K562 (cell line): Measurements from ENCODE around the gene GLRX5. TPM values are rescaled to one million over a fixed set of nuclear protein-coding genes. Genes with fewer than 3 reads are reported as not detected.
A peak's percentile ranks its signal among the peaks of the same experiment; 100 is the strongest.

Experiments used
- ATAC-seq: fragments of 200-7000 bp; cut with Tn5 transposase; 3 replicates; pipeline ENCODE4 v1.9.1; 2020; ENCODE audit warnings: moderate library complexity
- Bru-seq: library from RNA; stranded (reverse); fragments of 400-500 nt; gene quantifications from one replicate; lab custom pipeline; 2021; lab: Mats Ljungman, UMichigan
- BruChase-seq, 2 experiments: library from RNA; stranded (reverse); fragments of 400-500 nt; gene quantifications; one replicate each; lab custom pipeline; 2021; lab: Mats Ljungman, UMichigan
- BruUV-seq: library from RNA; stranded (reverse); fragments of 400-500 nt; replicated peaks from 2 replicates; lab custom pipeline; 2021; lab: Mats Ljungman, UMichigan
- CTCF ChIA-PET: fragments of 300-600 bp; formaldehyde crosslinking; extraction: SDS; loops from one replicate; lab custom pipeline; 2021; ENCODE audit warnings: low intra/inter-chr PET ratio; lab: Yijun Ruan, JAX
- POLR2A ChIA-PET: fragments of 300-600, 350-650 bp; sonication (Branson Sonifier 250); formaldehyde crosslinking; extraction: SDS; loops from one replicate; lab custom pipeline; 2021; ENCODE audit warnings: antibody characterized with exemption, inconsistent platforms; lab: Yijun Ruan, JAX
- DNase-seq, 4 experiments: peaks; one replicate each; pipeline versions ENCODE4 v3.0.0 to v3.0.0-alpha.2; 2011 to 2018; ENCODE audit warnings: low spot score in 3 of 4, mixed read lengths in 3 of 4; ENCODE audit errors: extremely low read depth in 1 of 4
- FAIRE-seq: peaks from 2 replicates; lab custom pipeline; 2011; peaks lifted over from hg19 to GRCh38; lab: Jason Lieb, UNC
- H2AFZ ChIP-seq: 2 replicates; pipeline ENCODE4 v1.6.0; 2011; ENCODE audit warnings: low read depth, low read length, control low read depth, inconsistent platforms
- H3K27ac ChIP-seq: fragments of 200-600 bp; 3 replicates; pipeline ENCODE4 v1.8.0; 2011; ENCODE audit warnings: low read depth, mild to moderate bottlenecking, control low read depth, inconsistent platforms, low read length, moderate library complexity, mixed read lengths; ENCODE audit errors: extremely low read depth
- H3K27me3 ChIP-seq, 2 experiments: fragments of 300-600 bp in 1 of 2; 2 replicates in 1 of 2; 3 replicates in 1 of 2; pipeline versions ENCODE4 v1.6.0 to v1.8.0; 2011; ENCODE audit warnings: inconsistent platforms in 2 of 2, low read length in 2 of 2, mild to moderate bottlenecking in 1 of 2, mixed read lengths in 1 of 2, moderate library complexity in 1 of 2; ENCODE audit not compliant: control insufficient read depth in 2 of 2, insufficient read depth in 2 of 2
- H3K36me3 ChIP-seq: fragments of 300-600 bp; 3 replicates; pipeline ENCODE4 v1.8.0; 2011; ENCODE audit warnings: mild to moderate bottlenecking, low read length, inconsistent platforms; ENCODE audit not compliant: control insufficient read depth, insufficient read depth
- H3K4me1 ChIP-seq, 2 experiments: fragments of 200-600 bp in 1 of 2; replicated peaks in 1 of 2; 2 replicates in 1 of 2; 3 replicates in 1 of 2; pipeline versions ENCODE4 v1.5.1 to v1.8.0; 2011; ENCODE audit warnings: inconsistent platforms in 2 of 2, low read length in 2 of 2, mild to moderate bottlenecking in 1 of 2, mixed read lengths in 1 of 2, moderate library complexity in 1 of 2; ENCODE audit not compliant: control insufficient read depth in 2 of 2, insufficient read depth in 2 of 2
- H3K4me2 ChIP-seq: 2 replicates; pipeline ENCODE4 v1.6.1; 2011; ENCODE audit warnings: low read length, control low read depth, inconsistent platforms, mixed read lengths; ENCODE audit not compliant: insufficient read depth
- H3K4me3 ChIP-seq: fragments of 200-600 bp; sonication (generic), shearing (Covaris generic); 2 replicates; pipeline ENCODE4 v1.5.1; 2016; ENCODE audit warnings: control low read depth, inconsistent platforms
- H3K79me2 ChIP-seq: fragments of 200-600 bp; 3 replicates; pipeline ENCODE4 v1.8.0; 2011; ENCODE audit warnings: low read length, inconsistent platforms; ENCODE audit not compliant: control insufficient read depth, insufficient read depth
- H3K9ac ChIP-seq, 2 experiments: 2 replicates each; pipeline versions ENCODE4 v1.6.0 to v1.6.1; 2011; ENCODE audit warnings: low read depth in 2 of 2, low read length in 2 of 2, control low read depth in 1 of 2, inconsistent platforms in 1 of 2, mild to moderate bottlenecking in 1 of 2, mixed read lengths in 1 of 2; ENCODE audit not compliant: insufficient read depth in 1 of 2
- H3K9me1 ChIP-seq: one replicate; pipeline ENCODE4 v1.6.0; 2011; ENCODE audit warnings: inconsistent platforms, mild to moderate bottlenecking, low read length, moderate library complexity; ENCODE audit not compliant: control insufficient read depth, insufficient read depth
- H3K9me3 ChIP-seq: replicated peaks from 2 replicates; pipeline ENCODE4 v1.5.1; 2011; ENCODE audit warnings: low read depth, low read length, inconsistent platforms; ENCODE audit not compliant: control insufficient read depth, insufficient read depth
- H4K20me1 ChIP-seq: replicated peaks from 2 replicates; pipeline ENCODE4 v1.6.1; 2011; ENCODE audit warnings: low read length, inconsistent platforms, mixed read lengths; ENCODE audit not compliant: control insufficient read depth, insufficient read depth
- ADNP ChIP-seq: fragments of 200-800 bp; sonication (Bioruptor generic); IDR thresholded peaks from 2 replicates; pipeline ENCODE4 v1.6.1; 2016; ENCODE audit warnings: missing genetic modification characterization, missing compliant biosample characterization
- FOS ChIP-seq: IDR thresholded peaks from 3 replicates; pipeline ENCODE4 v1.6.1; 2011; ENCODE audit not compliant: insufficient read length; ENCODE audit errors: extremely low read depth
- NFYB ChIP-seq: IDR thresholded peaks from 2 replicates; pipeline ENCODE4 v1.6.1; 2011; ENCODE audit warnings: mild to moderate bottlenecking, moderate library complexity; ENCODE audit not compliant: insufficient read length; ENCODE audit errors: extremely low read depth
- PHB ChIP-seq: fragments of 250-450 bp; sonication (Bioruptor Pico); IDR thresholded peaks from 2 replicates; pipeline ENCODE4 v1.5.0; 2021
- RHOXF2B ChIP-seq: fragments of 250-450 bp; sonication (Bioruptor Pico); conservative IDR thresholded peaks from 2 replicates; pipeline ENCODE4 v1.5.1; 2021
- SREBF1 ChIP-seq: fragments of 150-350 bp; IDR thresholded peaks from 2 replicates; pipeline ENCODE4 v1.6.1; 2014; ENCODE audit warnings: antibody characterized with exemption, low read depth, low read length, borderline replicate concordance
- ZC3H8 ChIP-seq: fragments of 450-650 bp; IDR thresholded peaks from 2 replicates; pipeline ENCODE4 v1.6.1; 2017
- ZNF165 ChIP-seq: fragments of 250-450 bp; sonication (Bioruptor Pico); IDR thresholded peaks from 2 replicates; pipeline ENCODE4 v1.4.0; 2020; ENCODE audit warnings: borderline replicate concordance
- ZNF311 ChIP-seq: fragments of 250-450 bp; sonication (Bioruptor Pico); IDR thresholded peaks from 2 replicates; pipeline ENCODE4 v1.4.0; 2020; ENCODE audit warnings: mild to moderate bottlenecking, moderate library complexity
- ZNF408 ChIP-seq: fragments of 250-450 bp; sonication (Bioruptor Pico); IDR thresholded peaks from 2 replicates; pipeline ENCODE4 v1.4.0; 2020; ENCODE audit warnings: low read depth, mild to moderate bottlenecking, moderate library complexity
- WGBS: fragments of 100-300 bp; shearing (Covaris generic); methylation state at CpG from one replicate; pipeline ENCODE4 v1.1.6; 2016; ENCODE audit warnings: low coverage, mixed read lengths; ENCODE audit not compliant: insufficient coverage; ENCODE audit errors: missing lambda C conversion rate; 5-methylcytosine and 5-hydroxymethylcytosine counted together
- in situ Hi-C: fragments of 300-500 bp; cut with MboI; formaldehyde crosslinking; loops from 4 replicates; pipeline ENCODE4 v1.15.0; 2018; ENCODE audit warnings: inconsistent platforms, mixed read lengths
- intact Hi-C: fragments of 100-400 bp; cut with micrococcal nuclease; formaldehyde crosslinking; loops from 2 replicates; pipeline ENCODE4 v1.14.2; 2022
- long read RNA-seq, 3 experiments: library from polyadenylated mRNA in 2 of 3; library from RNA in 1 of 3; unstranded in 2 of 3; stranded (forward) in 1 of 3; transcript quantifications; one replicate each; pipeline ENCODE4 v2.0.0, GENCODE V29; 2019 to 2022
- polyA minus RNA-seq, 3 experiments: library from RNA; depleted of rRNA, polyadenylated mRNA; stranded (reverse); fragments of >200 nt; gene quantifications; 2 replicates each; pipeline ENCODE4 v1.2.3, GENCODE V29; 2011
- polyA plus RNA-seq, 8 experiments: library from polyadenylated mRNA; depleted of rRNA in 4 of 8; stranded (reverse) in 5 of 8; unstranded in 3 of 8; fragments of >200 nt; fragmentation: Nextera tagmentation in 2 of 8; fragmentation: Illumina TruSeq in 1 of 8; extraction: Ambion mirVana in 2 of 8; extraction: Trizol in 1 of 8; gene quantifications; 2 replicates each; pipeline versions ENCODE4 v1.2.1 to v1.2.3, GENCODE V29; 2011 to 2014; ENCODE audit warnings: inconsistent platforms in 1 of 8, missing spikeins in 1 of 8
- total RNA-seq, 7 experiments: library from RNA; depleted of rRNA in 6 of 7; stranded (reverse); fragments of >200 nt in 6 of 7; fragmentation: Illumina TruSeq in 2 of 7; extraction: Trizol in 2 of 7; gene quantifications; 2 replicates each; pipeline versions ENCODE4 v1.2.1 to v1.2.3, GENCODE V29; 2011 to 2021; ENCODE audit warnings: low replicate concordance in 1 of 7
- TF ChIP-seq, protein P1 (sequence below): fragments of 450-650 bp; IDR thresholded peaks from 2 replicates; pipeline ENCODE4 v1.6.1; 2016; ENCODE audit warnings: antibody characterized with exemption
- TF ChIP-seq, protein P2 (sequence below): fragments of 250-450 bp; sonication (Bioruptor Pico); IDR thresholded peaks from 2 replicates; pipeline ENCODE4 v1.8.0; 2022; ENCODE audit warnings: inconsistent platforms

The GLRX5 gene
- total RNA-seq (2011; cell fraction: chromatin; rRNA removed; ENCODE audit: low replicate concordance) = 11.5 and 14.3 TPM in 2 replicates
- total RNA-seq (2011; cell fraction: nucleolus; rRNA removed) = 8.3 and 11.6 TPM in 2 replicates
- 19.2 and 24.9 TPM in 2 replicates for total RNA-seq (2011; cell fraction: nucleoplasm; rRNA removed)
- total RNA-seq (2014; rRNA removed) (78.4 and 97.8 TPM in 2 replicates), total RNA-seq (2014; rRNA removed; fragmentation: Illumina TruSeq; extraction: Trizol) (85.5 and 97.4 TPM in 2 replicates), total RNA-seq (2015; rRNA removed; fragmentation: Illumina TruSeq; extraction: Trizol) (56.4 and 57.9 TPM in 2 replicates), total RNA-seq (2021) (66.8 and 68.0 TPM in 2 replicates), polyA plus RNA-seq (2011; rRNA removed) (63.8 and 85.2 TPM in 2 replicates), polyA plus RNA-seq (2014; fragmentation: Illumina TruSeq; extraction: Trizol) (92.8 and 96.8 TPM in 2 replicates), polyA plus RNA-seq (2014; fragmentation: Nextera tagmentation; extraction: Ambion mirVana) (10 to 100 TPM; 16.7 to 20.0 TPM), polyA plus RNA-seq (2014; rRNA removed) (66.4 and 73.9 TPM in 2 replicates), polyA minus RNA-seq (2011; rRNA and poly(A)+ RNA removed) (32.8 and 34.4 TPM in 2 replicates), Bru-seq, nascent RNA (percentile 90 among the genes with signal in this experiment), BruChase-seq, experiment 1, labeled RNA remaining after a 2-hour chase (percentile 83 among the genes with signal in this experiment), BruChase-seq, experiment 2, labeled RNA remaining after a 6-hour chase (percentile 85 among the genes with signal in this experiment)
- polyA plus RNA-seq (2011; cell fraction: cytosol; rRNA removed) = 31.1 and 72.2 TPM in 2 replicates
- 9.8 and 21.8 TPM in 2 replicates for polyA plus RNA-seq (2011; cell fraction: nucleus; rRNA removed)
- 53.4 and 78.6 TPM in 2 replicates for polyA plus RNA-seq (2012)
- polyA minus RNA-seq (2011; cell fraction: cytosol; rRNA and poly(A)+ RNA removed) = 17.5 and 24.9 TPM in 2 replicates
- 5.8 and 14.6 TPM in 2 replicates for polyA minus RNA-seq (2011; cell fraction: nucleus; rRNA and poly(A)+ RNA removed)
- long read RNA-seq, experiment 1, transcript GLRX5-201 (2 exons, 1,564 nt) = major isoform, 314 of 344 reads
- long read RNA-seq, experiment 1, partial matches to known transcripts = 27 of 344 reads
- long read RNA-seq, experiment 1, other reads (novel, unspliced or antisense) = 3 of 344 reads
- long read RNA-seq, experiment 2, transcript GLRX5-201 (2 exons, 1,564 nt) = major isoform, 177 of 217 reads
- long read RNA-seq, experiment 2, partial matches to known transcripts = 35 of 217 reads
- long read RNA-seq, experiment 2, other reads (novel, unspliced or antisense) = 3 of 217 reads
- long read RNA-seq, experiment 3, transcript GLRX5-201 (2 exons, 1,564 nt) = major isoform, 30 of 30 reads
- long read RNA-seq, experiment 3, partial matches to known transcripts = 0 of 30 reads
- long read RNA-seq, experiment 3, other reads (novel, unspliced or antisense) = 0 of 30 reads

DNA sequence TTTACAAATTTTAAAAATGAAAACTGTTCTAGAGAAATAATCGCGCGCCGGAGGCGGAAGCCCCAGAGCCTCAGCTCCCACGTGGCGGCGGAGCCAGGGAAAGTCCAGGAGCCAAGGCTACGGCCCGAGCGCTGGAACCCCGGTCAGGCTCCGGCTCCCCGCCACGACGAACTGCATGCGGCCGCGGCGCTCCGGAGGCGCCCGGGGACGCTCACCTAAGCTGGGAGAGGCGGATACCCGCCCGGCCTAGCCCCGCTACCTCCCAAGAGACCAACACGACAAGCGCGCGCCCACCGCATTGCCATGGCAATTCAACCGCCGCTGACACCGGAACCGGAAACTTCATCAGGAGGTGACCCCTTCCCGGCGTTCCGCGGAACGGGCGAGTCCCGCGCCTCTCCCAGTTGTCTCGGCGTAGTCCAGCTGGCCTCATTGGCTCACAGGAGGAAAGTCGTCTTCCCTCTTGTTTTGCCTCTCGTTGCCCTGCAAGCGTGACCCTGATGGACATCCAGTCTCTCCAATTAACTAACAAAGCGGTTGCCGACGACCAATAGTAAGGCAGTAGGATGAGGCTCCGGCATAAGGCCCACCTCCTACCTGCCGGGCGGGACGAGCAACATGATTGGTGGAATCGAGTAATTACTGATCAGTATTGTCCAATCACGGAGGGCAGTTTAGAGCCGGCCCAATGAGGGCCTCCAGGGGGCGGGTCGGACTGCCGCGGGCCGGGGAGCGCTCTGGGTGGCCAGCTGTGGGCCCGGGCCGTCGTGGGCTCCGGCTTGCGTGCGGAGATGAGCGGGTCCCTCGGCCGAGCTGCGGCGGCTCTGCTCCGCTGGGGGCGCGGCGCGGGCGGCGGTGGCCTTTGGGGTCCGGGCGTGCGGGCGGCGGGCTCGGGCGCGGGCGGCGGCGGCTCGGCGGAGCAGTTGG, at the start of gene GLRX5:
TSS of gene GLRX5 (plus strand) at position 752 of the 927 bp plus-strand sequence. CDS start at position 792, 40 bp downstream.
- peak; percentile 99 for FAIRE-seq
- intact Hi-C loops = no loop called here
- under 1% methylated on average over 38 of the region's 97 CpGs for WGBS
- DNase-seq = peak; percentile 93 to 99 (median 96)
- Histone ChIP-seq H2AFZ (0 out of 2 replicates have a peak within 1 kb of the TSS, but pooled peaks have one; percentile 49), H3K27me3 (no peaks in the 10 kb centered on the region), H3K9me1 (no peaks in the 10 kb centered on the region), H3K4me3 (peak within 1 kb of the TSS; percentile 86), H3K79me2 (peaks cover 96% of the 10 kb centered on the region), H3K9me3 (no peaks in the 10 kb centered on the region), H3K27ac (peak within 1 kb of the TSS; percentile 94), H3K36me3 (peaks cover 39% of the 10 kb centered on the region; the same call in 2 of the 3 replicates), H3K4me1 (peaks cover 9 to 27% of the 10 kb centered on the region in 2 experiments; a peak in 4 of 5 replicates), H3K4me2 (peak within 1 kb of the TSS; percentile 100), H4K20me1 (peaks cover 23% of the 10 kb centered on the region; the same call in 1 of the 2 replicates), H3K9ac (peak within 1 kb of the TSS; percentile 89 to 97)
- BruUV-seq = no TSS peak
- in situ Hi-C loops = no loop called here
- POLR2A ChIA-PET = interaction anchor here (0.6 to 3.0 kb wide), 7 partner anchors 10 to 186 kb away, joined by 3 to 11 read pairs (median 3); no protein-coding TSS in a partner anchor
- CTCF ChIA-PET = interaction anchor here (0.7 kb wide), 1 partner anchor 10 kb away, joined by 6 read pairs; no protein-coding TSS in a partner anchor
- ATAC-seq = peak; percentile 87
- TF ChIP-seq, protein P1, sequence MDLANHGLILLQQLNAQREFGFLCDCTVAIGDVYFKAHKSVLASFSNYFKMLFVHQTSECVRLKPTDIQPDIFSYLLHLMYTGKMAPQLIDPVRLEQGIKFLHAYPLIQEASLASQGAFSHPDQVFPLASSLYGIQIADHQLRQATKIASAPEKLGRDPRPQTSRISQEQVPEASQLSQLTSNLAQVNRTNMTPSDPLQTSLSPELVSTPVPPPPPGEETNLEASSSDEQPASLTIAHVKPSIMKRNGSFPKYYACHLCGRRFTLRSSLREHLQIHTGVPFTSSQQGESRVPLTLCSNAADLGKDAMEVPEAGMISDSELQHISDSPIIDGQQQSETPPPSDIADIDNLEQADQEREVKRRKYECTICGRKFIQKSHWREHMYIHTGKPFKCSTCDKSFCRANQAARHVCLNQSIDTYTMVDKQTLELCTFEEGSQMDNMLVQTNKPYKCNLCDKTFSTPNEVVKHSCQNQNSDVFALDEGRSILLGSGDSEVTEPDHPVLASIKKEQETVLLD = no peak
- TF ChIP-seq RHOXF2B (CRISPR knock-in tag) = no peak
- TF ChIP-seq ZC3H8 = no peak
- no peak for TF ChIP-seq PHB
- peak; percentile 99 for TF ChIP-seq FOS
- peak; percentile 65; the same call in 1 of the 2 replicates for TF ChIP-seq SREBF1
- TF ChIP-seq ZNF311 (CRISPR knock-in tag) = no peak
- no peak for TF ChIP-seq ZNF408 (CRISPR knock-in tag)
- peak; percentile 93 for TF ChIP-seq NFYB
- TF ChIP-seq ADNP (tag) = no peak
- no peak for TF ChIP-seq ZNF165 (CRISPR knock-in tag)
- TF ChIP-seq, protein P2, sequence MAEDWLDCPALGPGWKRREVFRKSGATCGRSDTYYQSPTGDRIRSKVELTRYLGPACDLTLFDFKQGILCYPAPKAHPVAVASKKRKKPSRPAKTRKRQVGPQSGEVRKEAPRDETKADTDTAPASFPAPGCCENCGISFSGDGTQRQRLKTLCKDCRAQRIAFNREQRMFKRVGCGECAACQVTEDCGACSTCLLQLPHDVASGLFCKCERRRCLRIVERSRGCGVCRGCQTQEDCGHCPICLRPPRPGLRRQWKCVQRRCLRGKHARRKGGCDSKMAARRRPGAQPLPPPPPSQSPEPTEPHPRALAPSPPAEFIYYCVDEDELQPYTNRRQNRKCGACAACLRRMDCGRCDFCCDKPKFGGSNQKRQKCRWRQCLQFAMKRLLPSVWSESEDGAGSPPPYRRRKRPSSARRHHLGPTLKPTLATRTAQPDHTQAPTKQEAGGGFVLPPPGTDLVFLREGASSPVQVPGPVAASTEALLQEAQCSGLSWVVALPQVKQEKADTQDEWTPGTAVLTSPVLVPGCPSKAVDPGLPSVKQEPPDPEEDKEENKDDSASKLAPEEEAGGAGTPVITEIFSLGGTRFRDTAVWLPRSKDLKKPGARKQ (CRISPR knock-in tag) = no peak
